NK-92 (cell line): ENCODE data around the gene FUT1.
A peak's percentile ranks its signal among the peaks of the same experiment; 100 is the strongest.
"Not testable (repeated sequence)": the region's sequence is repeated elsewhere in the genome, so short reads cannot be mapped to it uniquely, and the experiment has no call there.

Experiments
- DNase-seq: peaks from one replicate; lab custom pipeline; 2025; ENCODE audit not compliant: unreplicated experiment; lab: John Stamatoyannopoulos, UW

The FUT1 gene

DNA sequence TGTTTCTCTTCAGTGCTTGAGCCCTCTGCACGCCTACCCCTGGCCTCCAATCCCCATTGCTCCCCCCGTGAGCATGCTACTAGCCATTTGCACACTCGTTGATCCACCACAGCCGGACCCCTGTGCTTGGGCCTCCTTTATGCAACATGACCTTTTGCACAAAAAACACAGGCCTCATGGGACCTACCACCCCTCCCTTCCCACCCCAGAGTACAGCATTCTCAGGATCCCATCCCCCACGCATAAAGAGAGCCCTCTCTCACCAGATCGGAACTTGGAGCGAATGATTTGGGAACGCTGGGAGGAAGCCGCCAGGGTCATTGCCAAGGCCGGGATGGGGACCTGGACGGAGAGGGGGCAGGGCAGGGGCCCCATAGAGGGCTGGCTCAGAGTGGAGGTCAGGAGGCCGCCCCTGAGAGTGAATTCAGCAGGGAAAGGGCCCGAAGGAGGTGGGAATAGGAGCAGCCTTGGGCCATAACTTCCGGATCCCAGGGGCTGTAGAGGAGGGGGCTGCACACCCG, 33.7 kb downstream of the FUT1 start:
- no peak for DNase-seq

DNA sequence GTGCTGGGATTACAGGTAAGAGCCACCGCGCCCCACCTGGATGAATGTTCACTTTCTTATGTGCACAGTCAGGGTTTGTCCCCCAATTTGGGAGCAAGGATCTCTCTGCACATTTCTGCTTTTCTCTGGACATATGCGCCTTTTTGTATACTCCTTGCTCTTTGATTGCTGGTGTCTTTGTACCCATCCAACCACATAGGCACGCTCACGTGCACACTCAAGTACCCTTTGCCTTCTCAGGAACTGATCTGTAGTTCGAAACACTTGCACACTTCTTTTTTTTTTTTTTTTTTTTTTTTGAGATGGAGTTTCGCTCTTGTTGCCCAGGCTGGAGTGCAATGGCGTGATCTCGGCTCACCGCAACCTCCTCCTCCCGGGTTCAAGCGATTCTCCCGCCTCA, 34.3 kb downstream of the FUT1 start:
- DNase-seq: not testable (repeated sequence)

GRCh38 chr19:48716562-48717291, 35.7 kb downstream of the FUT1 start:
- no peak for DNase-seq

DNA sequence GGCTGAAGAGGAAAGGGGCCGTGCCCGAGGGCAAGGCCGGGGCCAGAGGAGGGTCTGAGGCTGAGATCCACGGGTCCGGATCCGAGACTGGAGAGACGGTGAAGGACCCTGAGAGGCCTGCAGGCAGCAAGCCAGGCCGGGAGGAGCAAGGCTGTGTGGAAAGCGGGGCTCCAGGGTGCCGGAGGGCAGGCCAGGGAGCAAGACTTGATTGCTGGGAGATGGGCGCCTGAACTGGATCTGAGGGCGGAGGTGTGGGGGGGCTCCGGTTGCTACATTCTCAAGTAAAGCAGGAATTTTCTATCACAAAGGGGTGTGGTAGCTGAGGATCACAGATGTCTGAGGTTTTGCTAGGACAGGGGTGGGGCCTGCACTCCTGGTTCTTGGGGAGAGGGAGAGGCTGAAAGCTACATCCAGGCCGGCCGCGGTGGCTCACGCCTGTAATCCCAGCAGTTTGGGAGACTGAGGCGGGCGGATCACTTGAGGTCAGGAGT, 36.7 kb downstream of the FUT1 start:
- DNase-seq: no peak

- no peak for DNase-seq
These were observed 37.4 kb downstream of the FUT1 start for GRCh38 chr19:48714759-48715675.

DNA sequence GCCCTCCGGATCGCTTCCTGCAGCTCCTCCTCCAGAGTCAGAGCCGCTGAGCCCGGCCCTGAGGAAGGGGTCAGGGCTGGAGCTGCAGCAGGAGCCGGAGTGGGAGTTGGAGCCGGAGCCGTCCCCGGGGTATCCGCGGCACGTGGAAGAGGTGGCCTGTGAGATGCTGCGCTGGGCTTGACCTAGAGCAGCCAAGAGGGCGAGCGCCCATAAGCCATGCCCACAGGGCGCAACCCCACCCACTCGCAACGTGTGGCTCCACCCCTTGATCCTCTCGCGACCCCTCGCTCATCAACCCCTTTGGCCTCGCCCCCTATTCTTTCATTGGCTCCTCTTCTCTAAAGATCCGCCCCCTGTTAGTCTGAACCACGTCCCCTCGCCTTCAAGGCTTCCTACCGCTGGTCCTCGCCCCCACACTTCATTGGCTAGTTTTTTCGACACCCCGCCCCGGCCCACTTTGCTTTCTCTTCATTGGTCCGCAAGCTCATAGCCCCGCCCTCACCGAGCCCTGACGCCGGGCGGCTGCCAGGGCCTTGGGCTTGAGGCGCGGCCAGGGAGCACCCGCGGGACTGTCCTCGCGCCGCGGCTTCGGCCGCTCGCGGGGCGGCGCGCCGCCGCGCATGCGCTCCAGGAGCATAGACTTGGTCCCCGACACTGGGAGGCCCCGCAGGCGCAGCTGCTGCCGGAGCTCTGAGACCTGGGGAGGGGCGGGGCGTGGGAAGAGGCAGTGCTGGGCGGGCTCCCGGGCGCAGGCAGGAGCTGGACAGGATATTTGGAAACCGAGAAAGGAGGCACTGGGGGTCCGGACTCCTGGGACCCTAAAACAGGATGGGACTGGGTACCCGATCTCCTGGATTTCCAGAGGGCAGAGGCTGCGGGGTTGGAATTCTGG, 38.3 kb downstream of the FUT1 start:
- DNase-seq: peak; percentile 83

DNA sequence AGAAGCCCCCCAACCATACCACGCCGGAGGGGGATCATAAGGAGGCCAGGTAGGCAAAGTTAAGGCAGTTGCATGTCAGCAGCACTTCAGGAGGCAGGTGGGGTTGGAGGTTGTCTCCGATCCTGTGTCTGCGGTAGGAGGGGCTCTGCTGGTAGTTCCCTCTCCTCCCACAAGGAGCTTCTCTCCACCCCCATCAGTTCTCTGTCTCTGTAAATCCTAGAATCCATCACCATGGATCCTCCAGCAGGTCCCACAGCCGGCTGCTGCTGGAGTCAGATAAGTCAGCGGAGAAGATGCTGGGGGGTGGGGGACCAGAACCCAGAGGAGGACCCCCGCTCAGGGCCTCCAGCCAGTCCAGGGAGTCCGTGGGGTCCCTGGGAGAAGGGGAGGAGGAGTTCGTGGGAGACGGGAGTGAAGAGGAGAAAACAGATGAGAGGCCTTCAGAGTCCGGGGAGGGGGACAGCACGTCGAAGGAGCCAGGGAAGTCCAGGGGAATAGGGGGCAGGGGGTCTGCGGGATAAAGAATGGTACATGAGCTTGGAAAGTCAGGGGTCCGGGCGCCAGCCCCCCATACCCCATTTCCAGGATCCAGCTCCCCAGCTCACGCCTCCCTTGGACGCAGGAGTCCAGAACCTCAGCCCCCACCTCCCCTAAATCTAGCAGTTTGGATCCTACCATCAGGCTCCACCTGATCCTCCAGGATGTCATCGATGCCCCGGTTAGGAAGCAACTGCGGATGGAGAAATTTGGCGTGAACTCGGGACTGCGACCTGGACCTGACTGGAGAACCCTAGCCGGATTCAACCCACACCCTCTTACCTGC, 39.2 kb downstream of the FUT1 start:
- DNase-seq: no peak

GRCh38 chr19:48711106-48711662, 41.3 kb downstream of the FUT1 start:
- no peak for DNase-seq

DNA sequence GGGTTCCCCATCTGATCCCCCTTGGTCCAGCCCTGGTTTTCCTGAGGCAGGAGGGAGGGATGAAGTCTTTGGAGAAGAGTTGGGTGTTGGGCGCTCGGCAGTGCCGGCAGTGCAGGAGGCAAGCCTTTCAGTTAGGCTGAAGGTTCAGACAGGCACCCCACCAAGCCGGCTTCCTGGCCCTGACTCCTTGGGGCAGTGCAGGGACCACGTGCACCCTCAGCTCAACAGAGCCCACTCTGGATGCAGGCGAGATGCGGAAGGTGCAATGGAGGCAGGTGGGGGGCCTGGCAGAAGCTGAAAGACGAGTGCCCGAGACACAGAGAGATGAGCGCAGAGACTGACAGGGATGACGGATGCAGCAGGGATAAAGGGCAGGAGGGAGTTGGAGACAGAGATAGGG, 44.0 kb downstream of the FUT1 start:
- no peak for DNase-seq

GRCh38 chr19:48705431-48705830, 47.0 kb downstream of the FUT1 start:
- no peak for DNase-seq

DNA sequence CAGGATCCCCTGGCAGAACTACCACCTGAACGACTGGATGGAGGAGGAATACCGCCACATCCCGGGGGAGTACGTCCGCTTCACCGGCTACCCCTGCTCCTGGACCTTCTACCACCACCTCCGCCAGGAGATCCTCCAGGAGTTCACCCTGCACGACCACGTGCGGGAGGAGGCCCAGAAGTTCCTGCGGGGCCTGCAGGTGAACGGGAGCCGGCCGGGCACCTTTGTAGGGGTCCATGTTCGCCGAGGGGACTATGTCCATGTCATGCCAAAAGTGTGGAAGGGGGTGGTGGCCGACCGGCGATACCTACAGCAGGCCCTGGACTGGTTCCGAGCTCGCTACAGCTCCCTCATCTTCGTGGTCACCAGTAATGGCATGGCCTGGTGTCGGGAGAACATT, 49.1 kb downstream of the FUT1 start:
- DNase-seq: no peak

GRCh38 chr19:48702701-48703100, 49.7 kb downstream of the FUT1 start:
- DNase-seq: no peak

- DNase-seq: no peak
These were observed 54.4 kb downstream of the FUT1 start for GRCh38 chr19:48698046-48698445.
